MM.1S (cell line): Measurements from ENCODE around the gene NCR2.

ENCODE experiments used
- DNase-seq: peaks from one replicate; pipeline ENCODE4 v3.0.0-alpha.2; 2015
- H2AFZ ChIP-seq: fragments of 300-600 bp; sonication (generic); 2 replicates; pipeline ENCODE4 v1.6.0; 2016; ENCODE audit warnings: antibody characterized with exemption, low read length
- H3F3A ChIP-seq: fragments of 300-600 bp; sonication (generic); 2 replicates; pipeline ENCODE4 v1.6.1; 2016; ENCODE audit warnings: mild to moderate bottlenecking, antibody characterized with exemption, low read length, moderate library complexity, mixed read lengths; ENCODE audit not compliant: insufficient read depth
- H3K27ac ChIP-seq: fragments of 300-600 bp; sonication (generic); 2 replicates; pipeline ENCODE4 v1.5.1; 2016; ENCODE audit warnings: mild to moderate bottlenecking, low read length
- H3K27me3 ChIP-seq: fragments of 300-600 bp; sonication (generic); replicated peaks from 2 replicates; pipeline ENCODE4 v1.6.0; 2016; ENCODE audit warnings: low read length; ENCODE audit not compliant: insufficient read depth
- H3K36me3 ChIP-seq: fragments of 300-600 bp; sonication (generic); replicated peaks from 2 replicates; pipeline ENCODE4 v1.6.1; 2016; ENCODE audit warnings: mild to moderate bottlenecking, low read length, mixed read lengths; ENCODE audit not compliant: insufficient read depth
- H3K4me1 ChIP-seq: fragments of 300-600 bp; sonication (generic); 2 replicates; pipeline ENCODE4 v1.6.1; 2016; ENCODE audit warnings: low read length, mixed read lengths
- H3K4me2 ChIP-seq: fragments of 300-600 bp; sonication (generic); 2 replicates; pipeline ENCODE4 v1.6.0; 2016; ENCODE audit warnings: low read depth, low read length
- H3K4me3 ChIP-seq: fragments of 300-600 bp; sonication (generic); 2 replicates; pipeline ENCODE4 v1.5.1; 2016; ENCODE audit warnings: low read length, mixed read lengths
- H3K79me2 ChIP-seq: fragments of 300-600 bp; sonication (generic); 2 replicates; pipeline ENCODE4 v1.6.1; 2016; ENCODE audit warnings: mixed run types, low read length, mixed read lengths
- H3K9ac ChIP-seq: fragments of 300-600 bp; sonication (generic); 2 replicates; pipeline ENCODE4 v1.6.1; 2016; ENCODE audit warnings: low read length, mixed read lengths
- H3K9me2 ChIP-seq: fragments of 300-600 bp; sonication (generic); replicated peaks from 2 replicates; pipeline ENCODE4 v1.6.1; 2016; ENCODE audit warnings: mild to moderate bottlenecking, low read length, mixed read lengths; ENCODE audit not compliant: insufficient read depth
- H3K9me3 ChIP-seq: fragments of 300-600 bp; sonication (generic); replicated peaks from 2 replicates; pipeline ENCODE4 v1.6.1; 2016; ENCODE audit warnings: mild to moderate bottlenecking, low read length, mixed read lengths; ENCODE audit not compliant: insufficient read depth
- H4K20me1 ChIP-seq: fragments of 300-600 bp; sonication (generic); 2 replicates; pipeline ENCODE4 v1.6.1; 2016; ENCODE audit warnings: mild to moderate bottlenecking, low read length, moderate library complexity, mixed read lengths; ENCODE audit not compliant: insufficient read depth
- CTCF ChIP-seq: fragments of 300-600 bp; sonication (generic); IDR thresholded peaks from 2 replicates; pipeline ENCODE4 v1.5.1; 2016; ENCODE audit warnings: antibody characterized with exemption, low read length, mixed read lengths
- EZH2 ChIP-seq: fragments of 300-600 bp; sonication (generic); optimal IDR thresholded peaks from 2 replicates; pipeline ENCODE3; 2017; ENCODE audit warnings: low read depth, mild to moderate bottlenecking, antibody characterized with exemption, low read length, mixed read lengths
- EZH2phosphoT487 ChIP-seq: fragments of 300-600 bp; sonication (generic); IDR thresholded peaks from 2 replicates; pipeline ENCODE4 v1.6.1; 2018; ENCODE audit warnings: antibody characterized with exemption, low read length

NCR2 gene

DNA sequence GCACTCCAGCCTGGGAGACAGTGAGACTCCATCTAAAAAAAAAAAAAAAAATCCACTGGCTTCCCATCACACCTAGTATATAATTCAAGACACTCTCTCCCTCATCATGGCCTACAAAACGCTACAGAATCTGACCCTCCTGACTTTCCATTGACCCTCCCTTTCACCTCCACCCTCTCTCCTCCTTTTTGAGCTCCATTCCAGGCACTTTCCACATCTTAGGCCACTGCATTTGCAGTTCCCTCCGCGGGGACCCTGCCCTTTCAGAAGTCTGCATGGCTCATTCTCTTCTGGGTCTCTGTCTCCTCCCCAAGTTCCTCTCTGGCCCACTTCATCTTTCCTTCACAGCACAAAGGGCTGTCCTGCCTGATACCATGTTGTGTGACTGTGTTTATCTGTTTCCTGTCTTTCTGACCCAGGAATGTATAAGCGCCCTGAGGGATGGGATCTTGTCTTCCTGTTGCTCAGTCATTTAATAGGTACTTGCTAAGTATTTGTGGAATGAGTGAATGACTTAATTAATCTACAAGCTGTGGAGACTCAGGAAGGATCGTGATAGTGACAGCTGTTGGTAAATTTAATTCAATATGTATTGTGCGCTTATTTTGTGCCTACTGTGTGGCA is 35.2 kb downstream of the NCR2 start:
- no peaks in the 10 kb centered on the region for H4K20me1 ChIP-seq
- no peaks in the 10 kb centered on the region for H3K9me2 ChIP-seq
- H3K36me3 ChIP-seq: no peaks in the 10 kb centered on the region
- no peak overlapping the region for H3K4me2 ChIP-seq
- H3K9me3 ChIP-seq: no peaks in the 10 kb centered on the region
- no peak overlapping the region for H3K9ac ChIP-seq
- H3K4me1 ChIP-seq: no peaks in the 10 kb centered on the region
- no peak for DNase-seq
- no peak overlapping the region for H2AFZ ChIP-seq
- H3K4me3 ChIP-seq: no peak overlapping the region
- TF ChIP-seq EZH2phosphoT487 (no peak), CTCF (no peak), EZH2 (no peak)
- peaks cover 51% of the 10 kb centered on the region for H3K27me3 ChIP-seq
- no peaks in the 10 kb centered on the region for H3F3A ChIP-seq
- no peak overlapping the region for H3K27ac ChIP-seq
- H3K79me2 ChIP-seq: no peaks in the 10 kb centered on the region

DNA sequence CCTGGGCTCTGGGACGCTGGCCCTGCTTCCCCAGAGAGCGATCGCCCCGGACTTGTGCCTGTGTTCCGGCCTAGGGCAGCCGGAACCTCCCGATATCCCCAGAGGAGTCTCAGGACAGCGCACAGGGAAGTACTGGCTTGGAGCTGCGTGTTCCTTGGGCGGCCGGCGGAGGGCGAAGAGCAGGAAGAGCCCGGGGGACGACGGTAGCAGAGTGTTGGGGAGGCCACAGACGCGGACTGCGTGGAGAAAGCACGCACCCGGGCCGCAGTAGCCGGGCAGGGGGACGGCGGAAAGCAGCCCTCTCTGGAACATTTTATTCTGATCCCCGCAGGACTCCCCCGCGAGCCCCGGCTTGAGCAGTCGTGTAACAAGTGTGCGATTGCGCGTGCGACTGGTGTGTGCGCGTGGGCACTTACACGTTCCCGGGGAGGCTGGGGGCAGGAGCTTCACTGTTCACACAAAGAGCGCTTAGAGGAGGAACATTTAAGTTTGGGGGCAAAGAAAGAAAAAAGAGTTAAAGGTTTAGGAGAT is 36.1 kb downstream of the NCR2 start:
- Histone ChIP-seq H3K4me2 (no peak overlapping the region), H3F3A (no peaks in the 10 kb centered on the region), H3K9me2 (no peaks in the 10 kb centered on the region), H3K27ac (no peak overlapping the region), H4K20me1 (no peaks in the 10 kb centered on the region), H3K36me3 (no peaks in the 10 kb centered on the region), H3K9ac (no peak overlapping the region), H3K79me2 (no peaks in the 10 kb centered on the region), H2AFZ (no peak overlapping the region), H3K4me1 (no peaks in the 10 kb centered on the region), H3K27me3 (peaks cover 60% of the 10 kb centered on the region), H3K4me3 (no peak overlapping the region), H3K9me3 (no peaks in the 10 kb centered on the region)
- TF ChIP-seq CTCF: no peak
- no peak for TF ChIP-seq EZH2phosphoT487
- TF ChIP-seq EZH2: no peak
- DNase-seq: no peak

- no peak overlapping the region for H3K4me2 ChIP-seq
- H3F3A ChIP-seq: no peaks in the 10 kb centered on the region
- no peaks in the 10 kb centered on the region for H3K4me1 ChIP-seq
- TF ChIP-seq CTCF (no peak), EZH2phosphoT487 (no peak), EZH2 (no peak)
- no peak overlapping the region for H3K9ac ChIP-seq
- H3K36me3 ChIP-seq: no peaks in the 10 kb centered on the region
- H3K4me3 ChIP-seq: no peak overlapping the region
- no peaks in the 10 kb centered on the region for H4K20me1 ChIP-seq
- DNase-seq: no peak
- H3K79me2 ChIP-seq: no peaks in the 10 kb centered on the region
- peaks cover 65% of the 10 kb centered on the region for H3K27me3 ChIP-seq
- no peaks in the 10 kb centered on the region for H3K9me2 ChIP-seq
- H2AFZ ChIP-seq: no peak overlapping the region
- no peaks in the 10 kb centered on the region for H3K9me3 ChIP-seq
- no peak overlapping the region for H3K27ac ChIP-seq
Measured at GRCh38 chr6:41371992-41372831, 36.8 kb downstream of the NCR2 start.
